Stomach smooth muscle (tissue), 2 donors: ENCODE data around the gene SMOC2.

Experiments used
- H3K27ac ChIP-seq: one replicate; pipeline ENCODE4 v1.7.0; 2013; ENCODE audit warnings: mild to moderate bottlenecking, low read length, inconsistent platforms
- H3K27me3 ChIP-seq, 2 donors: one replicate each; pipeline ENCODE4 v1.7.0; 2013; ENCODE audit warnings: low read length in 2 of 2; ENCODE audit not compliant: insufficient read depth in 2 of 2, control insufficient read depth in 1 of 2
- H3K36me3 ChIP-seq, 2 donors: one replicate each; pipeline ENCODE4 v1.7.0; 2013; ENCODE audit warnings: low read length in 2 of 2; ENCODE audit not compliant: control insufficient read depth in 2 of 2, insufficient read depth in 2 of 2
- H3K4me1 ChIP-seq: one replicate; pipeline ENCODE4 v1.7.0; 2013; ENCODE audit warnings: low read length; ENCODE audit not compliant: control insufficient read depth, insufficient read depth
- H3K4me3 ChIP-seq, 2 donors: one replicate each; pipeline ENCODE4 v1.7.0; 2013; ENCODE audit warnings: low read length in 2 of 2
- H3K9ac ChIP-seq, 2 donors: one replicate each; pipeline ENCODE4 v1.7.0; 2013; ENCODE audit warnings: low read length in 2 of 2, mild to moderate bottlenecking in 1 of 2
- H3K9me3 ChIP-seq, 2 donors: one replicate each; pipeline ENCODE4 v1.7.0; 2013; ENCODE audit warnings: low read length in 2 of 2; ENCODE audit not compliant: control insufficient read depth in 2 of 2
- donor health status: healthy.
- donor health status: Pancreatic carcinoma.

Gene SMOC2

GRCh38 chr6:168490757-168491156, 49.8 kb downstream of the SMOC2 start:
- Histone ChIP-seq H3K9me3 (no peaks in the 10 kb centered on the region), H3K27me3 (no peaks in the 10 kb centered on the region), H3K36me3 (peaks cover 0 to 2% of the 10 kb centered on the region in 2 donors), H3K9ac (no peak overlapping the region), H3K4me3 (no peak overlapping the region), H3K4me1 (peaks cover 13% of the 10 kb centered on the region), H3K27ac (no peak overlapping the region)

DNA sequence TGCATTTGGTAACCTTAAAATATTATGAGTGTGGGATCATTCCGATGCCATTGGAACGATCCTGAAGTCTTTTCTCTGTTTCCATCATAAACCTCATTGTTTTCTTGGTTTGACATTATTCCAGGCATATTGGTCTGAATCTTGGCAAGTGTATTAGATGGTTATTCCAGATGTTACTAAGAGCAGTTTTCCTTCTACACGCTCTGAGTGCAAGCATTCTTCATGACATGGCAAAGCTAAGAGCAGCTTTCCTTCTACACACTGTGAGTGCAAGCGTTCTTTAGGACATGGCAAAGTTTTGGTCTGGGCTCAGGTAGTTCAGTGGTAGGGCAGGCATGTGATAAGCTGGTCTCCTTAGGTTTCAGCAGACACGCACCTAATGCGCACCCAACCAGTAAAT, 53.0 kb downstream of the SMOC2 start:
- Histone ChIP-seq H3K4me1 (peaks cover 36% of the 10 kb centered on the region), H3K9me3 (no peaks in the 10 kb centered on the region), H3K9ac (no peak overlapping the region), H3K27me3 (no peaks in the 10 kb centered on the region), H3K36me3 (peaks cover 0 to 2% of the 10 kb centered on the region in 2 donors), H3K27ac (peak overlapping the region; percentile 41), H3K4me3 (no peak overlapping the region)

DNA sequence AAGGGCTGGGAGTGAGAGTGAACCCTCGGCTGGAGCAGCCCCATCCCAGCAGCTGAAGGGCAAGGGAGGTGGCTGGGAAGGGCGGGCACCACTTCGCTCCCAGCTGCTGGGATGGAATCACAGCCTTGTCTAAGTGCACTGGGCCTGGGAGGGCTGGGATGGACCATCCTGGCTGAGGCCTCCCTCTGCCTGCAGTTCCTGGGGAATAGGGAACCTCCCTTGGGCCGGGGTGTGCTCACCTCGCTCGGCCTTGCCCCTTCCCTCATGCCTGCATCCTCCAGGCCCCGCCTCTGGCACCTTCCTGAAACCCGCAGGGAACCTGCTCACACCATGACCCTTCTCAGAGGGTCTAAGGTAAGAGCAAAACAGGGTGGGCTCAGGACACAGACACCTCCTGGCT, 53.7 kb downstream of the SMOC2 start:
- no peaks in the 10 kb centered on the region for H3K27me3 ChIP-seq
- no peak overlapping the region for H3K27ac ChIP-seq
- no peaks in the 10 kb centered on the region for H3K9me3 ChIP-seq
- peaks cover 0 to 2% of the 10 kb centered on the region in 2 donors for H3K36me3 ChIP-seq
- no peak overlapping the region for H3K9ac ChIP-seq
- H3K4me3 ChIP-seq, result no peak overlapping the region
- H3K4me1 ChIP-seq, result peaks cover 43% of the 10 kb centered on the region

- Histone ChIP-seq H3K4me1 (peaks cover 43% of the 10 kb centered on the region), H3K36me3 (peaks cover 0 to 2% of the 10 kb centered on the region in 2 donors), H3K9me3 (no peaks in the 10 kb centered on the region), H3K4me3 (no peak overlapping the region), H3K27ac (no peak overlapping the region), H3K27me3 (no peaks in the 10 kb centered on the region), H3K9ac (no peak overlapping the region)
Observed at GRCh38 chr6:168495133-168495532, 54.1 kb downstream of the SMOC2 start.

DNA sequence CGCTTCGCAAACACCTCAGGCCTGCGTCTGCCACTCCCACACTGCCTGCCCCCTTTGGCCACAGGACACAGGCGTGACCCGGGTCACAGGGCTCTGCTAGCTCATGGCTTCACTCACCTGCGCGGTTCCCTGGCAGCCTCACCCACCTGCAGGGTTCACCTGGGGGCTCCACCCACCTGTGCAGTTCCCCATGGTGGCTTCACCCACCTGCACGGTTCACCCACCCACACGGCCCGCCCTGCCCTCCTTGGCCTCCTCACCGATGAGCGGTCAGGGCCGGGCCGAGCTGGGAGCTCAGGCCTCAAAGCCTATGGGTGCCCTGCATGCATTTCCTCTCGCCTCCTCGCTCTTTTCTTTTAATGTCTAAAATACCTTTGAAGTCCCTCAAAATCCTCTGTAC, 54.7 kb downstream of the SMOC2 start:
- peaks cover 41% of the 10 kb centered on the region for H3K4me1 ChIP-seq
- no peaks in the 10 kb centered on the region for H3K27me3 ChIP-seq
- no peak overlapping the region for H3K4me3 ChIP-seq
- no peak overlapping the region for H3K27ac ChIP-seq
- H3K9me3 ChIP-seq, result no peaks in the 10 kb centered on the region
- no peak overlapping the region for H3K9ac ChIP-seq
- H3K36me3 ChIP-seq, result peaks cover 0 to 2% of the 10 kb centered on the region in 2 donors

GRCh38 chr6:168496139-168496996, 55.4 kb downstream of the SMOC2 start:
- Histone ChIP-seq H3K9me3 (no peaks in the 10 kb centered on the region), H3K27me3 (no peaks in the 10 kb centered on the region), H3K9ac (no peak overlapping the region), H3K4me3 (peak overlapping the region in 1 of 2 donors; percentile 22), H3K27ac (peak overlapping the region; percentile 18), H3K36me3 (no peaks in the 10 kb centered on the region), H3K4me1 (peaks cover 40% of the 10 kb centered on the region)

- Histone ChIP-seq H3K36me3 (no peaks in the 10 kb centered on the region), H3K9ac (no peak overlapping the region), H3K27me3 (no peaks in the 10 kb centered on the region), H3K27ac (peak overlapping the region; percentile 18), H3K4me3 (peak overlapping the region in 1 of 2 donors; percentile 22), H3K4me1 (peaks cover 40% of the 10 kb centered on the region), H3K9me3 (no peaks in the 10 kb centered on the region)
Observed at GRCh38 chr6:168496997-168497331, 56.0 kb downstream of the SMOC2 start.

- H3K36me3 ChIP-seq, result no peaks in the 10 kb centered on the region
- H3K27ac ChIP-seq, result peak overlapping the region; percentile 18
- H3K27me3 ChIP-seq, result no peaks in the 10 kb centered on the region
- no peak overlapping the region for H3K4me3 ChIP-seq
- H3K9ac ChIP-seq, result no peak overlapping the region
- peaks cover 40% of the 10 kb centered on the region for H3K4me1 ChIP-seq
- H3K9me3 ChIP-seq, result no peaks in the 10 kb centered on the region
Observed at GRCh38 chr6:168497381-168497780, 56.4 kb downstream of the SMOC2 start.

DNA sequence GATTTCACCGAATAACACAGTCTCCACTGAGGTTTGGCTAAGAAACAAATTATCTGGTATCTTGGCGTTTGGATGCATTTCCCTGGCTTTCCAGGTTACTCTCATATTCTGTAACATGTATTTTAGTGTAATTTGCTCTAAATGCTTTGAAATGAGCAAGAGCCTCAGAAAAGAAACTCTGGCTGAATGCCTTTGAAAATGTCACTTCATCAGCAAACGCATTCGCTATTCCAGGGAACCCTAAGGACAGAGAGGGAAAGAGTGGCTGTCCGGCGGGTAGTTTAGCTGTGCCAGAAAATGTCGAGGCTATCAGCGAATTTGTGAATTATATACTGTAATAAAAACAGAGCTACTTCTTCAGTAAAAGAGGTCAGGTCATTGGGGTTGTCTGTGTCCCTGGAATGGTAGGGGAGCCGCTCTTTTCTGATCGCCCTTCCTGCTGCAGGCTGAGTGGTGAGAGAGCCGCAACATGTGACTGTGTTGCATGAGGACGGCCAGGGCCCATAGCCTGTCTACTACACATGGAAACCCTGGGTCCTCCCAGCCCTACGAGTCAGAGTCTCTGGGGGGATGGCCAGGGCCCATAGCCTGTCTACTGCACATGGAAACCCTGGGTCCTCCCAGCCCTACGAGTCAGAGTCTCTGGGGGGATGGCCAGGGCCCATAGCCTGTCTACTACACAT, 57.3 kb downstream of the SMOC2 start:
- Histone ChIP-seq H3K9me3 (no peaks in the 10 kb centered on the region), H3K4me3 (no peak overlapping the region), H3K36me3 (no peaks in the 10 kb centered on the region), H3K27ac (no peak overlapping the region), H3K4me1 (peaks cover 40% of the 10 kb centered on the region), H3K27me3 (no peaks in the 10 kb centered on the region), H3K9ac (no peak overlapping the region)

DNA sequence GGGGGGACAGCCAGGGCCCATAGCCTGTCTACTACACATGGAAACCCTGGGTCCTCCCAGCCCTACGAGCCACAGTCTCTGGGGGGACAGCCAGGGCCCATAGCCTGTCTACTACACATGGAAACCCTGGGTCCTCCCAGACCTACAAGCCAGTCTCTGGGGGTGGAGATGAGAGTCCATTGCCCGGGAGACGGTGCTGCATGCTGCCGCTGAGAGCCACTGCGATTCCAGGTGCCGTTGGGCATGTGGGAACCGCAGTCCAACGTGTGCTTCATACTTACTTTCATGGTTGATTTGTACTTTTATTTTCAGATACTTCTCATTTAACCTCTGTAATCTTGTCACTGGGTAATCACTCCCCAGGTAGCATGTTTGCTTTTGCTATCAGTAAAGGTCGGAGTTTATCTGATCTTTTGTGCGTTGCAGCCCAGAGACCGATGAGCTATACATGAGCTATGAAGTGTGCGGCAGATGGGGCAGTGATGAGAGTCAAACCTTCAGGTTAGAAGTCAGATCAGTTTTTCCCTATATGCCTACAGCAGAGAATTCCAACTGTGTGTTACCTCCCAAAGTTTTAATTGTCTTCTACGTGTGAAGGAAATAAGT, 58.2 kb downstream of the SMOC2 start:
- Histone ChIP-seq H3K9me3 (no peaks in the 10 kb centered on the region), H3K36me3 (no peaks in the 10 kb centered on the region), H3K27me3 (no peaks in the 10 kb centered on the region), H3K4me1 (peaks cover 38% of the 10 kb centered on the region), H3K27ac (no peak overlapping the region), H3K9ac (no peak overlapping the region), H3K4me3 (no peak overlapping the region)
